ENCODE results near the gene TTC1. TPM values are rescaled to one million over a fixed set of nuclear protein-coding genes. Genes with fewer than 3 reads are reported as not detected.
"Not testable (repeated sequence)": the region's sequence is repeated elsewhere in the genome, so short reads cannot be mapped to it uniquely, and the experiment has no call there.

Gene TTC1
- polyA plus RNA-seq, 1 experiment = 23.2 TPM

GRCh38 chr5:159965031-159965837 is 43.7 kb upstream of the TTC1 start:
- DNase-seq (ENCODE audit: low read depth) = no peak
- Histone ChIP-seq H3K27me3 (ENCODE audit: control insufficient read depth, insufficient read depth, low read length) (no peaks in the 10 kb centered on the region), H3K36me3 (ENCODE audit: control insufficient read depth, insufficient read depth, low read length) (no peaks in the 10 kb centered on the region), H3K4me3 (ENCODE audit: low read depth, low read length) (no peak overlapping the region)
- CTCF ChIA-PET = interaction anchor here (0.6 to 2.9 kb wide), 12 partner anchors 8 to 535 kb away, joined by 3 to 20 read pairs (median 4); partner anchors contain the start of gene ADRA1B
- POLR2A ChIA-PET = interaction anchor here (0.6 kb wide), 1 partner anchor 626 kb away, joined by 4 read pairs; no protein-coding TSS in a partner anchor
- TF ChIP-seq CTCF (IDR thresholded peaks at IDR 0.05; ENCODE audit: insufficient read depth, low read depth, low read length) = peak; percentile 73

- H3K27me3 ChIP-seq (ENCODE audit: control insufficient read depth, insufficient read depth, low read length); H3K36me3 ChIP-seq (ENCODE audit: control insufficient read depth, insufficient read depth, low read length); DNase-seq (ENCODE audit: low read depth); POLR2A ChIA-PET; H3K4me3 ChIP-seq (ENCODE audit: low read depth, low read length): not testable (repeated sequence)
- CTCF ChIA-PET = interaction anchor here (0.8 to 2.9 kb wide), 7 partner anchors 8 to 522 kb away, joined by 3 to 20 read pairs (median 4); no protein-coding TSS in a partner anchor
Measured at GRCh38 chr5:159965838-159966128, 43.2 kb upstream of the TTC1 start.

- DNase-seq (ENCODE audit: low read depth) = no peak
- ChIA-PET CTCF (interaction anchor here (0.9 to 1.2 kb wide), 2 partner anchors 18 to 638 kb away, joined by 3 read pairs; no protein-coding TSS in a partner anchor), POLR2A (no interaction called here)
- TF ChIP-seq CTCF (IDR thresholded peaks at IDR 0.05; ENCODE audit: insufficient read depth, low read depth, low read length) = no peak
- H3K36me3 ChIP-seq (ENCODE audit: control insufficient read depth, insufficient read depth, low read length) = no peaks in the 10 kb centered on the region
- no peak overlapping the region for H3K4me3 ChIP-seq (ENCODE audit: low read depth, low read length)
- H3K27me3 ChIP-seq (ENCODE audit: control insufficient read depth, insufficient read depth, low read length) = no peaks in the 10 kb centered on the region
Measured at GRCh38 chr5:159969966-159970365, 39.0 kb upstream of the TTC1 start.

GRCh38 chr5:159971038-159971437 is 37.9 kb upstream of the TTC1 start:
- no peaks in the 10 kb centered on the region for H3K27me3 ChIP-seq (ENCODE audit: control insufficient read depth, insufficient read depth, low read length)

GRCh38 chr5:159971514-159971913 is 37.4 kb upstream of the TTC1 start:
- ChIA-PET POLR2A (no interaction called here), CTCF (interaction anchor here (0.9 to 1.4 kb wide), 3 partner anchors 13 to 527 kb away, joined by 3 to 4 read pairs (median 4); no protein-coding TSS in a partner anchor)
- no peak overlapping the region for H3K4me3 ChIP-seq (ENCODE audit: low read depth, low read length)
- DNase-seq (ENCODE audit: low read depth) = no peak
- H3K36me3 ChIP-seq (ENCODE audit: control insufficient read depth, insufficient read depth, low read length) = no peaks in the 10 kb centered on the region
- no peaks in the 10 kb centered on the region for H3K27me3 ChIP-seq (ENCODE audit: control insufficient read depth, insufficient read depth, low read length)
- TF ChIP-seq CTCF (IDR thresholded peaks at IDR 0.05; ENCODE audit: insufficient read depth, low read depth, low read length) = no peak

More at GRCh38 chr5:159971038-159971437, 37.9 kb upstream of the TTC1 start:
- CTCF ChIA-PET = interaction anchor here (0.9 to 1.4 kb wide), 2 partner anchors 12 to 16 kb away, joined by 3 to 4 read pairs; no protein-coding TSS in a partner anchor
- TF ChIP-seq CTCF (IDR thresholded peaks at IDR 0.05; ENCODE audit: insufficient read depth, low read depth, low read length) = no peak
- peak; percentile 49 for DNase-seq (ENCODE audit: low read depth)
- POLR2A ChIA-PET = no interaction called here
- Histone ChIP-seq H3K4me3 (ENCODE audit: low read depth, low read length) (no peak overlapping the region), H3K36me3 (ENCODE audit: control insufficient read depth, insufficient read depth, low read length) (no peaks in the 10 kb centered on the region)

Data from BJ (cell line).